MM.1S (cell line): Measurements from ENCODE around the gene OR4D6.

ENCODE experiments used
- CTCF ChIP-seq: fragments of 300-600 bp; sonication (generic); IDR thresholded peaks from 2 replicates; pipeline ENCODE4 v1.5.1; 2016; ENCODE audit warnings: antibody characterized with exemption, low read length, mixed read lengths
- EZH2 ChIP-seq: fragments of 300-600 bp; sonication (generic); optimal IDR thresholded peaks from 2 replicates; pipeline ENCODE3; 2017; ENCODE audit warnings: low read depth, mild to moderate bottlenecking, antibody characterized with exemption, low read length, mixed read lengths
- EZH2phosphoT487 ChIP-seq: fragments of 300-600 bp; sonication (generic); IDR thresholded peaks from 2 replicates; pipeline ENCODE4 v1.6.1; 2018; ENCODE audit warnings: antibody characterized with exemption, low read length

- TF ChIP-seq CTCF (no peak), EZH2phosphoT487 (no peak), EZH2 (no peak)
Measured at GRCh38 chr11:59437770-59438169, 19.0 kb upstream of the OR4D6 start.
